ENCODE data around the gene TYW1B. TPM values are rescaled to one million over a fixed set of nuclear protein-coding genes. Genes with fewer than 3 reads are reported as not detected.
"Not testable (repeated sequence)": the region's sequence is repeated elsewhere in the genome, so short reads cannot be mapped to it uniquely, and the experiment has no call there.

Gene TYW1B
- polyA plus RNA-seq, 4 donors: 2.9 to 8.0 (median 3.2) TPM

- not testable (repeated sequence) for DNase-seq (ENCODE audit: low read depth in 4 of 4, low spot score in 3 of 4)
These were observed 195.2 kb downstream of the TYW1B start for GRCh38 chr7:72632765-72633292.

GRCh38 chr7:72628375-72628774, 199.6 kb downstream of the TYW1B start:
- DNase-seq (ENCODE audit: low read depth in 4 of 4, low spot score in 3 of 4): not testable (repeated sequence)

- not testable (repeated sequence) for DNase-seq (ENCODE audit: low read depth in 4 of 4, low spot score in 3 of 4)
These were observed 201.5 kb downstream of the TYW1B start for GRCh38 chr7:72626428-72627011.

GRCh38 chr7:72625721-72626423, 202.1 kb downstream of the TYW1B start:
- not testable (repeated sequence) for DNase-seq (ENCODE audit: low read depth in 4 of 4, low spot score in 3 of 4)

GRCh38 chr7:72622532-72622931, 205.5 kb downstream of the TYW1B start:
- DNase-seq (ENCODE audit: low read depth in 4 of 4, low spot score in 3 of 4): no peak

- DNase-seq (ENCODE audit: low read depth in 4 of 4, low spot score in 3 of 4): not testable (repeated sequence)
These were observed 206.2 kb downstream of the TYW1B start for GRCh38 chr7:72621761-72622187.

GRCh38 chr7:72620923-72621322, 207.1 kb downstream of the TYW1B start:
- not testable (repeated sequence) for DNase-seq (ENCODE audit: low read depth in 4 of 4, low spot score in 3 of 4)

GRCh38 chr7:72618435-72619180, 209.4 kb downstream of the TYW1B start:
- DNase-seq (ENCODE audit: low read depth in 4 of 4, low spot score in 3 of 4): peak in 1 of 4 donors; percentile 2

- DNase-seq (ENCODE audit: low read depth in 4 of 4, low spot score in 3 of 4): not testable (repeated sequence)
These were observed 218.2 kb downstream of the TYW1B start for GRCh38 chr7:72609761-72610160.

- not testable (repeated sequence) for DNase-seq (ENCODE audit: low read depth in 4 of 4, low spot score in 3 of 4)
These were observed 220.0 kb downstream of the TYW1B start for GRCh38 chr7:72607988-72608387.

GRCh38 chr7:72605863-72606431, 222.1 kb downstream of the TYW1B start:
- DNase-seq (ENCODE audit: low read depth in 4 of 4, low spot score in 3 of 4): not testable (repeated sequence)

- not testable (repeated sequence) for DNase-seq (ENCODE audit: low read depth in 4 of 4, low spot score in 3 of 4)
These were observed 223.0 kb downstream of the TYW1B start for GRCh38 chr7:72604771-72605611.

GRCh38 chr7:72603476-72603875, 224.5 kb downstream of the TYW1B start:
- DNase-seq (ENCODE audit: low read depth in 4 of 4, low spot score in 3 of 4): not testable (repeated sequence)

- DNase-seq (ENCODE audit: low read depth in 4 of 4, low spot score in 3 of 4): no peak
These were observed 224.9 kb downstream of the TYW1B start for GRCh38 chr7:72603073-72603472.

GRCh38 chr7:72601683-72602082, 226.3 kb downstream of the TYW1B start:
- DNase-seq (ENCODE audit: low read depth in 4 of 4, low spot score in 3 of 4): not testable (repeated sequence)

- not testable (repeated sequence) for DNase-seq (ENCODE audit: low read depth in 4 of 4, low spot score in 3 of 4)
These were observed 238.0 kb downstream of the TYW1B start for GRCh38 chr7:72590023-72590422.

- not testable (repeated sequence) for DNase-seq (ENCODE audit: low read depth in 4 of 4, low spot score in 3 of 4)
These were observed 240.7 kb downstream of the TYW1B start for GRCh38 chr7:72587267-72587666.

GRCh38 chr7:72584576-72584975, 243.4 kb downstream of the TYW1B start:
- DNase-seq (ENCODE audit: low read depth in 4 of 4, low spot score in 3 of 4): not testable (repeated sequence)

GRCh38 chr7:72583620-72584361, 244.2 kb downstream of the TYW1B start:
- DNase-seq (ENCODE audit: low read depth in 4 of 4, low spot score in 3 of 4): not testable (repeated sequence)

Measured in right renal pelvis (tissue), 4 donors.